ENCODE measurements around the gene FNDC3B.

FNDC3B gene

GRCh38 chr3:172225215-172225707, 185.9 kb downstream of the FNDC3B start:
- no peak overlapping the region for H3K4me3 ChIP-seq (ENCODE audit: control insufficient read depth, low read depth, low read length)
- DNase-seq (ENCODE audit: low read depth) = no peak
- TF ChIP-seq CTCF (conservative IDR thresholded peaks at IDR 0.05; ENCODE audit: control insufficient read depth, insufficient read depth, low read depth, low read length) = no peak

- no peak overlapping the region for H3K4me3 ChIP-seq (ENCODE audit: control insufficient read depth, low read depth, low read length)
- no peak for DNase-seq (ENCODE audit: low read depth)
- TF ChIP-seq CTCF (conservative IDR thresholded peaks at IDR 0.05; ENCODE audit: control insufficient read depth, insufficient read depth, low read depth, low read length) = no peak
Measured at GRCh38 chr3:172226831-172227230, 187.5 kb downstream of the FNDC3B start.

GRCh38 chr3:172227340-172228035, 188.1 kb downstream of the FNDC3B start:
- DNase-seq (ENCODE audit: low read depth) = no peak
- H3K4me3 ChIP-seq (ENCODE audit: control insufficient read depth, low read depth, low read length) = no peak overlapping the region
- no peak for TF ChIP-seq CTCF (conservative IDR thresholded peaks at IDR 0.05; ENCODE audit: control insufficient read depth, insufficient read depth, low read depth, low read length)

- TF ChIP-seq CTCF (conservative IDR thresholded peaks at IDR 0.05; ENCODE audit: control insufficient read depth, insufficient read depth, low read depth, low read length) = no peak
- no peak for DNase-seq (ENCODE audit: low read depth)
- no peak overlapping the region for H3K4me3 ChIP-seq (ENCODE audit: control insufficient read depth, low read depth, low read length)
Measured at GRCh38 chr3:172228036-172228415, 188.6 kb downstream of the FNDC3B start.

- H3K4me3 ChIP-seq (ENCODE audit: control insufficient read depth, low read depth, low read length) = no peak overlapping the region
- DNase-seq (ENCODE audit: low read depth) = no peak
- no peak for TF ChIP-seq CTCF (conservative IDR thresholded peaks at IDR 0.05; ENCODE audit: control insufficient read depth, insufficient read depth, low read depth, low read length)
Measured at GRCh38 chr3:172229462-172229861, 190.1 kb downstream of the FNDC3B start.

- DNase-seq (ENCODE audit: low read depth) = no peak
- TF ChIP-seq CTCF (conservative IDR thresholded peaks at IDR 0.05; ENCODE audit: control insufficient read depth, insufficient read depth, low read depth, low read length) = no peak
- H3K4me3 ChIP-seq (ENCODE audit: control insufficient read depth, low read depth, low read length) = no peak overlapping the region
Measured at GRCh38 chr3:172231318-172231901, 192.0 kb downstream of the FNDC3B start.

All from fibroblast of mammary gland (primary cell).